HG02973 (cell line): Measurements from ENCODE around the gene SKIC8.

Experiments
- ATAC-seq: cut with Tn5 transposase; IDR thresholded peaks from one replicate; pipeline ENCODE4 v1.9.1; 2021; ENCODE audit warnings: moderate library complexity; ENCODE audit not compliant: unreplicated experiment

SKIC8 gene

GRCh38 chr15:78322243-78322642 is 22.8 kb upstream of the SKIC8 start:
- no peak for ATAC-seq

GRCh38 chr15:78321786-78322185 is 22.4 kb upstream of the SKIC8 start:
- ATAC-seq = no peak

- no peak for ATAC-seq
These were observed 21.7 kb upstream of the SKIC8 start for GRCh38 chr15:78321041-78321570.

- no peak for ATAC-seq
These were observed 20.8 kb upstream of the SKIC8 start for GRCh38 chr15:78320183-78320582.

- ATAC-seq = no peak
These were observed 20.2 kb upstream of the SKIC8 start for GRCh38 chr15:78319588-78319987.

GRCh38 chr15:78317145-78317836 is 17.9 kb upstream of the SKIC8 start:
- ATAC-seq = no peak

GRCh38 chr15:78316283-78317083 is 17.1 kb upstream of the SKIC8 start:
- ATAC-seq = no peak

- no peak for ATAC-seq
These were observed 16.4 kb upstream of the SKIC8 start for GRCh38 chr15:78315686-78316282.

GRCh38 chr15:78314181-78314581 is 14.8 kb upstream of the SKIC8 start:
- no peak for ATAC-seq

GRCh38 chr15:78313383-78313782 is 14.0 kb upstream of the SKIC8 start:
- no peak for ATAC-seq

- ATAC-seq = no peak
These were observed 13.5 kb upstream of the SKIC8 start for GRCh38 chr15:78312957-78313356.

GRCh38 chr15:78312536-78312935 is 13.1 kb upstream of the SKIC8 start:
- no peak for ATAC-seq

GRCh38 chr15:78311292-78311691 is 11.9 kb upstream of the SKIC8 start:
- ATAC-seq = no peak

GRCh38 chr15:78308422-78309032 is 9.1 kb upstream of the SKIC8 start:
- ATAC-seq = no peak

GRCh38 chr15:78307976-78308375 is 8.6 kb upstream of the SKIC8 start:
- ATAC-seq = no peak

- no peak for ATAC-seq
These were observed 6.9 kb upstream of the SKIC8 start for GRCh38 chr15:78306176-78306774.

GRCh38 chr15:78304216-78305066 is 5.0 kb upstream of the SKIC8 start:
- no peak for ATAC-seq

GRCh38 chr15:78302579-78303312 is 3.3 kb upstream of the SKIC8 start:
- ATAC-seq = no peak

- ATAC-seq = no peak
These were observed 2.4 kb upstream of the SKIC8 start for GRCh38 chr15:78301828-78302227.
